Measurements from ENCODE around the gene MYOZ2.
"Not testable (repeated sequence)": the region's sequence is repeated elsewhere in the genome, so short reads cannot be mapped to it uniquely, and the experiment has no call there.

The MYOZ2 gene

DNA sequence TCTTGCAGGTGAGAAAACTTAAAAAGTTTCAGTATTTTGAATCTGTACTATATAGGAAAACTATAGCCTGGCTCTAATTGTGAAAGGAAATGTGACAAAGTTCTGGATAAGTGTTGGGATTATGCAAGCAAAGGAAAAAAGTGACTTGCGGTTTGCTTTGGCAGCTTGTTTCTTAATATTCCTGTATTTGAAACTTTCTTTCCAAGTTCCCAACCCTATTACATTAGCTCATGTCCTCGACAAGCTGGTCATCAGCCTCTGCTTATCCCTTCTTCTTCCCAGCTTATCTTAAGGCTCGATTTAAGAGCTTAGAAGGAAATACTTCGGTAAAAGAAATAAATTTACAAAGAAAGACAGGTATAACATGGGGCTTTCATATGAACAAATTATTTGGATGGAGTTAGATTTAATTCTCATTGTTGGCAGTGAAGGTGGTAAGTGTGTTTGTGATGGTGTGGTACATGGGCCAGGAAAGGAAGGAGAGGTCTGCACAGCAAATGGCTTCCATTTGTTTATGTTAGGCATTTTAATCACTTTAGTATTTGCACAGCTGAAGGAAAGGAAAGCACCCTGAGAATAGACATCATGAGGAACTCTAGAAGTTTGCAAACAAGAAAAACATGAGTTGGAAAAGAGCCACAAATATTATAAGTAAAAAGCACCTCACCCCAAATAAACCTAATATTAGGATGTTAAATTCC is 5.1 kb upstream of the MYOZ2 start:
- no peak for DNase-seq

DNA sequence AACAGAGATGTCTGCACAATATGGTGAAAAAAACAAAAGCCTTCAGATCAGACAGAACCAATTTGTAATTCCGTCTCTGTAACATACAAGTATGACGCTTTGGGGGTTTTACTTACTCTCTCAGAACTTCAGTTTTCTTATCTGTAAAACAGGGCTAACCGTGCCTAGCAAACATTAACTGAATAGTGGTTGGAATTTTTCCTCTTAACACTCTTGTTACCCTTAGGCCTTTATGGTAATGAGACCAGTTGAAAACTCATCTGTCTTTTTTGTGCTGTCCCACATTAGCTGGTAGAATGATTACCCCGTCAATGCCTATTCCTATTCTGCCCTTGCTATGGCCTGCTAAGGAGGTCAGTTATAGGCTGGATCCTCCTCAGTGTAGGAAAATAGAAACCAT is 4.5 kb upstream of the MYOZ2 start:
- no peak for DNase-seq

DNA sequence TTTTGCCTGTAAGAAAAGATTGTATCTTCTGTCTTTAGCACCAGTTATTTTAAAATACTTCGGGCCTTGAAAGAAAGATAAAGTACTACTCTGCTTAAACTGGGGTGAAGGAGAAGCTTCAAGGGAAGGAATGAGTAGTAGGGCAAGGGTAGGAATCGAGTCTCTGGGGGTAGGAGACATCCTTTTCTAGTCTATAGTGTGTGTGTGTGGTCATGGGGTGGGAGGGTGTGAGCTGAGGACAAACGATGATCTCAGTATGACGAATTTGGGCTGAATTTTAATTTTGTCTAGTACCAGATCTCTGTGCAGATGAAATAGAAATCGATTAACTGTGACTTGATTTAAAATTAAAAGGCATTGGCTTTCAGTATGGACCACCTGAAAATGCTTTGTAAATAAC is 3.3 kb upstream of the MYOZ2 start:
- no peak for DNase-seq

DNA sequence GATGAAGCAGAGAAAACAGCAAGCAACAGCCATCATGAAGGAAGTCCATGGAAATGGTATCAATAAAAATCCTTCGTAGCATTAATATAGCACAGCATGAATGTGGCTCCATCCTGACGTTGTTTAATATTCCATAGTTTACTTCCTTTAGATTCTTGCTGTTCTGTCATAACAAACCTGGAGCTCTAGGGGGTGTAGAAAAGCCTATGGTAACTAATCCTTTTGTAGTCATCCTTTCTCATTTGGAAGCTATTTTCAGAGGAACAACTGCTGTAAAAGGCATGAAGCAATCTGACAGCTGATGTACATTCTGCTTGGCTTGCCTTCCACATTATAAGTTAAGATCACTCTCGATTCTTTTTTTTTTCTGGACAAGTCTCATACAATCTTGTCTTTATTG is 914 bp downstream of the MYOZ2 start:
- DNase-seq, result no peak

DNA sequence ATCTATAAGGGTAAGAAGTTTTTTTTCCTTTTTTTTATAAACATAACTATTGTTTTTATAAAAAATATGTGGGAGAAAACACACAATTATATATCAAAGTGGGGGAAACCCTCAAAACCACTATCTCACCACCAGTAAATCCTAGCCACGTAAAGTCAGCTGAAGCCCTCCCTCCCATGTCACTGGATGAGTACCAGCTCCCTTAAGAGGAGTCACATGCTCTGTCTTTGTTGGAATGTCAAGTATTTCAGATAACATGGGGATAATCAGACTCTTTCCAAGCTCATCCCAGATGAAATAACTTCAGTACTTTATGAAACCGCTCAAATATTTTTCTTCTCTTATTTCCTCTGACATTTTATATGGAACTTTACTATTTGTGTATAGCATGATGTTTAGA is 2.4 kb downstream of the MYOZ2 start:
- DNase-seq, result no peak

DNA sequence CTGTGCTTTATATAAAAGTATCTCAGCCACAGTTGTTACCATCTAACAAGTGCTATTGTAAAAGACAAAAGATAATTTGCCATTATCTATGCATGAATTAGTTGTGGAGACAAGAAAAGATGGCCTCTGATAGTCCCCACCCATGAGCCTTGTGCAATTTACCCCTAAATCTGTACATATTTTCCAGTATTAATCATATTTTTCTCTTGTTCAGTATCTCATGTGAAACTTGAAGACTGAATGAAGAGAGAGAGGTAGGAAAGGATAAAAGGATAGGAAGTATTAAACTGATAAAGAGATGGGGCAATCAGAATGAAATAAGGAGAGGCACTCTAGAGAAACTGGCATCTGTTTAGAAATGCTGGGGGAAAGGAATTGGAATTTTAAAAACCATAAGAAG is 3.7 kb downstream of the MYOZ2 start:
- no peak for DNase-seq

DNA sequence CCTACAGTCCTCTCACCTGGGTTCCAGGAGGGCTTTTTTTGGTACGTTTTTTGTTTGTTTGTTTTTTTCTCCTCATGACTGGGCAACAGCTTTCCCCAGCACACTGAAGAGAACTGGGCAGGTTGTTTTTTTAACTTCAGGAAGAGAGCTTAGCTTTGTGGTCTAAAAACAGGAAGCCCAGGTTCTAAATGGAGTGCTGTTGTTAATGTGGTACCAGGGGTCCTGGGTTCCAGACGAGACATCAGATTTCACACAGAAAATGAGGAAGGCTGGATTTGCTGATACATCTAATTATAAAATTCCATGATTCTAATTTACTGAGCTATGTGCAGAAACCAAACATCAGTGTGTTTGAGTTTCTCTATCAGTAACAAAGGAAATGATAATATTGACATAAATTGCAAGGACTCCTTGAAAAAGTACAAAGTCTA is 4.2 kb downstream of the MYOZ2 start:
- DNase-seq, result no peak

DNA sequence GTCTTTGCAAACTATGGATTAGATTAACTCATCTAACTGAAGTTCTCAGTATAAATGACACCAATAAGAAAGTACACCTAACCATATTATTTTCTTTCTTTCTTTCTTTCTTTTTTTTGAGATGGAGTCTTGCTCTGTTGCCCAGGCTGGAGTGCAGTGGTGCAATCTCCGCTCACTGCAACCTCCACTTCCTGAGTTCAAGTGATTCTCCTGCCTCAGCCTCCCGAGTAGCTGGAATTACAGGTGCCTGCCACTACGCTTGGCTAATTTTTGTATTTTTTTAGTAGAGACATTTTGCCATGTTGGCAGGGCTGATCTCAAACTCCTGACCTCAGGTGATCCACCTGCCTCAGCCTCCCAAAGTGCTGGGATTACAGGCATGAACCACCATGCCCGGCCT is 5.7 kb downstream of the MYOZ2 start:
- DNase-seq, result not testable (repeated sequence)

DNA sequence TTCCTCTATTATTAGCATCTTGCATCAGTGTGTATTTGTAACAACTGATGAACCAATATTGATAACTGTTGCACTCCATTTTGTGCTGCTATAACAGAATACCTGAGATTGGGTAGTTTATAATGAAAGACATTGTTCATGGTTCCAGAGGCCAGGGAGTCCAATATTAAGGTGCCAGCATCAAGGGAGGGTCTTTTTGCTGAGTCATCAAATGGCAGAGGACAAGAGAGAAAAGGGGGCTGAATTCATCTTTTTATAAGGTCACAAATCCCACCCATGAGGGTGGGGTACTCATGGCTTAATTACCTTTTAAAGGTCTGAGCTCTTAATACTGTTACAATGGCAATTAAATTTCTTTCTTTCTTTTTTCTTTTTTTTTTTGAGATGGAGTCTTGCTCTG is 7.2 kb downstream of the MYOZ2 start:
- DNase-seq, result no peak

DNA sequence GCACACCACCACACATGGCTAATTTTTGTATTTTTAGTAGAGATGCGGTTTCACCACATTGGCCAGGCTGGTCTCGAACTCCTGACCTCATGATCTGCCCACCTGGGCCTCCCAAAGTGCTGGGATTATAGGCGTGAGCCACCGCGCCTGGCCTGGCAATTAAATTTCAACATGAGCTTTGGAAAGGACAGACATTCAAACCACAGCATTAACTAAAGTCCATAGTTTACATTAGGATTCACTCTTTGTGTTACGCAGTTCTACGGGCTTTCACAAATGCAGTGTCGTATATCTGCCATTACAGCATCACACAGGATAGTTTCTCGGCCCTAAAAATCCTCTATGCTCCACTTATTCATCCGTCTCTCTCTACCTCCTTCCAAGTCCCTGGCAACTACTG is 7.7 kb downstream of the MYOZ2 start:
- DNase-seq, result not testable (repeated sequence)

DNA sequence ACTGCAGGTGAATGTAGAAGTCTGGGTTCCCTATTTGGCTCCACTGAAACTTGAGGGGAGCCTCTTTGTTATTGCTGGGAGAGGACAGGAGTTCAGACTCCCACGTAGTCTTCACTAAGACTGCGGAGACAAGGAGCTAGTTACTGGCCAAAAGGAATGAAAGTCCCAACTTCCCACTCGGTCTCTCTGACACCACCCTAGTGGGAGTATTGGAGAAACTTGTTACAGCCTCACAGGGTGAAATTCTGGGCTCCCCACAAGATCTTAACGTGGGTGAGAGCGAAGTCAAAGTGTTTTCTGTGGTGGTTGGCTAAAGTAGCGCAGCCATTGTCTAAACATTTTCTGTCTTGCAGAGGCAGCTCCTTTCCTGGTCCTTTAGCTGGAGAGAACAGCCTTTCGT is 13.5 kb downstream of the MYOZ2 start:
- no peak for DNase-seq

DNA sequence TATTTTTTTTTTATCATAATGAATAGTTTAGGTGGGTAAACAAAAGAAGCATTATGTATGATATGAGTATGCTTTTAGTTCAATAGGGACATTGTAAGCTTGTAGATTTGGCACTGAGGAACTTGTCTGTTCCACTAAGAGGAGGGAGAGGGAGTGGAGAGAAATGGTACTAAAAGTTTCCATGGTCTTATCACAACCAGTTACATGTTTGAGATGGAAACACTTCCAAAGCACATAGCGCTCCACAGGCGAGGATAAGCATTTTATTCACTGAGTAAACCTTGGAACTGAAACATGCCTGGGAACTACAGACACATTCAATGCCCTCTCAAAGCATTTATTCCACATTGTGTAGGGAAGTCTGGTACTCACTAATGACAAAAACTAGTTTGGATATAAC is 15.5 kb downstream of the MYOZ2 start:
- DNase-seq, result no peak

DNA sequence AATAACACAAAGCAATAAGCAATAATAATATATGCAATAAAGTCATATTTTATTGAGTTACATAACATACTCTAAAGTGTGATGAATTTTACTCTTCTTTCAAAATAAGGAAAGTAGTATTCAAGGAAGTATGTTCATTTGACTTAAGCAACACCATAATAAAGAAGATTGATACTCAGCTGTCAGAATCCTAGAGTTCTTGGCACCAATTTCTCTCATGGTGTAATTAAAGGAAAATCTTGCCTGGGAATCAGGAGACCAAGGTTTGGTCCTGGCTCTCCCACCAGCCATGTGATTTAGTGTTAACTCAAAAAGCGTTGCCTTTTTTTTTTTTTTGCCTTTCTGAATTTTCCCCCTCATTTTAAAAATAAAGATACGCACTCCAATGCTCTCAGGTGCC is 17.1 kb downstream of the MYOZ2 start:
- no peak for DNase-seq

DNA sequence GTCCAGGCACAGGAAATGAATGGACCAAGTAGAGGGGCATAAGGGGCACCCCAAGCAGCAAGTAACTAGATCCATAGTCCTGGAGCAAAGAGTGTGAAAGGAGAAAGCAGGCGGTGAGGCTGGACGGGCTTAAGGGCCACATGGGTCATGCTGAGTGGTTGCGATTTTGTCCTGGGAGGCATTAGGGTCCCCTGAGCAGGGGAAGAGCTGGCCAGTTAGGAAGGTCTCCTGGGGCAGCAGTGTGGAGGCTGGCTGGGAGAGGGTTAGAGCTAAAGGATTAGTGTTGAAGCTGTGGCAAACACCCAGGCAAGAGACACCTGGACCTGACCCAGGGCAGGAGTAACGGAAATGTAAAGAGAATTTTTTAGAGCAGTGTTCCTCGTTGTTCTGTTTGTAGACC is 26.5 kb downstream of the MYOZ2 start:
- DNase-seq, result no peak

DNA sequence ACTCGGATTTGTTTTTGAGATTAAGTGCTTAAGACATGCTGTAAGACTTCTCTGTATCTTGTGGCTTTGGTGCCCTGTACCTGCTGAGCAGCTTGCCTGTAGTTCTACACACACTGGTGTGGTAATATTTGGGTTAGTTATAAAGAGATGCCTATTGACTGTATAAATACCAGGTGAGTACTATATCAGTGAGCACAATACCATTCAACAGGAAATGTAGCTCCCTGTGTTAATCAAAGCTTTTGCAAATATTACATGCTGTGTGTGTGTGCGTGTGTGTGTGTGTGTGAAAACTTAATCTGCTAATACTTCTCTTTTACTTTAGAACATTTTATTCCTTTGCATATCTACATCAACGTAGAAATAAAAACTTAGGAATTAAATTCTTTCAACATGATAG is 30.1 kb downstream of the MYOZ2 start:
- DNase-seq, result no peak

DNA sequence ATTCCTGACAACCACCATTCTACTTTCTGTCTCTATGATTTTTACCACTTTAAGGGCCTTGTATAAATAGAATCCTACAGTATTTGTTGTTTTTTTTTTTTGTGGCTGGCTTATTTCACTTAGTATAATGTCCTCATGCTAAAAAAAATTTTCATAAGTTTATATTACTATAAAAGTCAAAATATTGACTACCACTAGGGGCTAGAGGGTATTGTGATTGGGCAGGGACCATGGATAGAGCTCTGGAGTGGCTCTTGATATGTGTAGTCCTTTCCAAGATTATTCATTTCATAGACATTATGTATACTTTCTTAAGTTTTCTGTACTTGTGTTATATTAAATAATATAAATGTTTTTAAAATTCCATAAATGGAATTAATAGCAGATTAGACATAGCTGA is 34.6 kb downstream of the MYOZ2 start:
- no peak for DNase-seq

DNA sequence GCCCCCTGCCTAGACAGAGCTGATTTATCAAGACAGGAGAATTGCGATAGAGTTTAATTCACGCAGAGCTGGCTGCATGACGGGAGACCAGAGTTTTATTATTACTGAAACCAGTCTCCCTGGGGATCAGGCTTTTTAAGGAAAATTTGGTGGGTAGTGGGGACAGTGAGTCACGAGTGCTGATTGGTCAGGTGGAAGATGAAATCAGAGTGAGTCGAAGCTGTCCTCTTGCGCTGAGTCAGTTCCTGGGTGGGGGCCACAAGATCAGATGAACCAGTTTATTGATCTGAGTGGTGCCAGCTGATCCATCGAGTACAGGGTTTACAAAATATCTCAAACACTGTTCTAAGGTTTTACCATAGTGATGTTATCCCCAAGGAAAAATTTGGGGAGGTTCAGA is 36.6 kb downstream of the MYOZ2 start:
- no peak for DNase-seq

DNA sequence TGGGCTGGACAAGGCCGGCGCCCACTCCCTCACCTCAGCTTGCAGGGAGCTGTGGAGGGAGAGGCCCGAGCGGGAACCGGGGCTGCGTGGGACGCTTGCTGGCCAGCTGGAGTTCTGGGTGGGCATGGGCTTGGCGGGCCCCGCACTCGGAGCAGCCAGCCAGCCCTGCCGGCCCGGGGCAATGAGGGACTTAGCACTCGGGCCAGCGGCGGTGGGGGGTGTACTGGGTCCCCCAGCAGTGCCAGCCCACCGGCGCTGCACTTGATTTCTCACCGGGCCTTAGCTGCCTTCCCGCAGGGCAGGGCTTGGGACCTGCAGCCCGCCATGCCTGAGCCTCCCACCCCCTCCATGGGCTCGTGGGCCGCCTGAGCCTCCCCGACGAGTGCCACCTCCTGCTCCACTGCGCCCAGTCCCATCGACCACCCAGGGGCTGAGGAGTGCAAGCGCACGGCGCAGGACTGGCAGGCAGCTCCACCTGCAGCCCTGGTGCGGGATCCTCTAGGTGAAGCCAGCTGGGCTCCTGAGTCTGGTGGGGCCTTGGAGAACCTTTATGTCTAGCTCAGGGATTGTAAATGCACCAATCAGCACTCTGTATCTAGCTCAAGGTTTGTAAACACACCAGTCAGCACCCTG is 38.2 kb downstream of the MYOZ2 start:
- DNase-seq, result not testable (repeated sequence)

DNA sequence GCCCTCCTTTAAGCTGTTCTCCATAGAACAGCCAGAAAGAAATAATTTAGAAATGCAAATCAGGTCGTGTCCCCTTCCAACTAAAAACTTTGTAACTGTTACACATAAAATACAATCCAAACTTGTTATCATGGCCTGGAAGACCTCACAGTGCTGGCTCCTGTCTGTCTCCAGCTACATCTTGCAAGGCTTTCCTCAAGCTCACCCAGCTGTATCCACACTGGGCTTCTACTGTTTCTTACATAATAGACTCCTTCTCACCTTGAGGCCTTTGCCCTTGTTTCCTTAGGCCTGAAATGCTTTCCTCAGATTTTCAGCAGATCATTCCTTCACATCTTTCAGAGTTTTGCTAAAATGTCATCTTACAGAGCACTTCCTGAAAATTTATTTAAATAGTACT is 43.4 kb downstream of the MYOZ2 start:
- no peak for DNase-seq

DNA sequence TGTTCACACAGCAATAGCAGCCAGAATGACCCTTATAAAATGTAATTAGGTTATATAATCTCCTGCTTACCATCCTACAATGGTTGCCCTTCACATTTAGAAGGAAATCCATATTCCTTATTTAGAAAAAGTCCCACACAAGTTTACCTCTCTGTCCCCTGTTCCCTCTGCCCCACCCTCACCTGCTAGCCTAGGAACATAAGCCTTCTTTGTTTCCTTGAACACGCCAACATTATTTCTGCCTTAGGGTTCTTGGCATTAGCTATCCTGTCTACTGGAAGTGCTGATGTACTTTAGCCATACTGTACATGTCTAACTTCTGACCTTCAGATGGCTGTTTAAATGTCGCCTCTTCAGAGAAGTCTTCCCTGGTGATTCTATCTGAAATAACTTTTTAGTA is 48.5 kb downstream of the MYOZ2 start:
- no peak for DNase-seq

DNA sequence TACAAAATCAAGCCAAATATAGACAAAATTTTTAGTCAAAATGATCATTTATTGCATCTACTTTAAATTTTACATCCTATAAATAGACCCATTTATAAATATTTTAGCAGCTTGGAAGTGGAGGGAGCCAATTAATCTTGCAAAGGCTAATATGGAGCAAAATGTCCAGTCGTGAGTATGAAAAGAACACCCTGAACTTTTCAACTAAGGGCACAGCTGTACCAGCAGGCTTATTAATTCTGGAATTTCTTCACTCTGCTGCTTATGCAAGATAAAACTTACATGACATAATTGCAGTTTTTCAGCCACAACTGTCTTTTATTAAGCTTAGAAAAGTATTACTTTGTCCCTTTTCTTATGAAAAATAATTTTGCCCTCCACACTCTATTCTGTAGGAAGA is 54.0 kb downstream of the MYOZ2 start:
- DNase-seq, result no peak

DNA sequence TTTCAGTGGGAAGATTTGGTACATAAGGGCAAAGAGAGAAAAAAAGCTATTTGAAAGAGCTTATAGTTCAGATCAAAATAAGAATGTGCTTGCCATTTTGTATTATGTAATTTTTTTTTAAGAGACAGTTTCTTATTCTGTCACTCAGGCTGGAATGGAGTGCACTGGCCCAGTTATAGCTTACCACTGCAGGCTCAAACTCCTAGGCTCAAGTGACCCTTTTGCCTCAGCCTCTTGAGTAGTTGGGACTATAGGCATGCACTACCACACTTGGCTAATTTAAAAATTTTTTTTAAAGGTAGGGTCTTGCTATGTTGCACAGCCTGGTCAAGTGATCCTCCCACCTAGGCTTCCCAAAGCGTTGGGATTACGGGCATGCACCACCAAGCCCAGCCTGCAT is 54.7 kb downstream of the MYOZ2 start:
- DNase-seq, result no peak

DNA sequence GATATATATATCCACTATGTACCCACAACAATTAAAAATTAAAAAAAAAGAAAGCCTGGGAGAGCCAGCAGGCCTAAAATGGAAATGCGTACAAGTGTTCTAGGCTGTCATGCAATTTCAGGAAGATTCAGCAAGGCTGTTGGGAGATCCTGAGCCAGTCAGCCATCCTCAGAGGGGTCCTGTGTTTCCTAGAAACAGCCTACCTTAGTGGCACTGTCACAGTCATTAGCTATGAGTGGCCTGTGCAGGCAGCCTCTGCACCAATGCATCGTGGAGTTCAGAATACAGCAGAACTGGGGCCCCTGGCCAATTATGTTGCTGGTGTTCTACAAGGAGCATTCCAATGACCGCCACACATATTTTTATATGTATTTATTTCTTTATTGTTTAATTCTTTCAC is 55.9 kb downstream of the MYOZ2 start:
- DNase-seq, result no peak

DNA sequence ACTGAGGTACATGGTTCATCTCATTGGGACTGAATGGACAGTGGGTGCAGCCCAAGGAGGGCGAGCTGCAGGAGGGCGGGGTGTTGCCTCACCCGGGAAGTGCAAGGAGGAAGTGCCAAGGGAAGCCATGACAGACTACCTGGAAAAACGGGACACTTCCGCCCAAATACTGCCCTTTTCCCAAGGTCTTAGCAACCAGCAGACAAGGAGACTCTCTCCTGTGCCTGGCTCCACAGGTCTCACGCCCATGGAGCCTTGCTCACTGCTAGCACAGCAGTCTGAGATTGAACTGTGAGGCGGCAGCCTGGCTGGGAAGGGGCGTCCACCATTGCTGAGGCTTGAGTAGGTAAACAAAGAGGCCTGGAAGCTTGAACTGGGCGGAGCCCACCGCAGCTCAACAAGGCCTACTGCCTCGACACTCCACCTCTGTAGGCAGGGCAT is 62.2 kb downstream of the MYOZ2 start:
- DNase-seq, result no peak

DNA sequence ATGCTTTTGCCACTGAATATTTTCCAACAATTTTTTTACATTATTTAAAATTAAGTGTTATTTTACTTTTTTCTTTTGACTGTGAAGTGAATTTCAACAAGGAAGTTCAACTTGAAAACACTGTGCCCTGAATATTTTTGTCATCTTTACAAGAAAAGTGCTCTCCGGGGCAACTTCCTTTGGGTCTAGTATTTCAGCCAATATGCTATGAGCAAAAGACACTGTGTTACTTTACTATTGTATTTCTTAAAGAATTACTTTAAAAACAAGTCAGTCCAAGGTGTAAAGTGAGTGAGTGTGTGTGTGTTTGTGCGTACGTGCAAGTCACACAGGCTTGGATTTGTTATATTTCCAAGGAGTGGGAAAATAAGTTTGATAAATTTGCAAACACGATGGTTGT is 69.3 kb downstream of the MYOZ2 start:
- no peak for DNase-seq

All from NCI-H2029 treated with DMSO at 0.1 percent for 48 hours (cell line).